Fibroblast of lung (primary cell): Measurements from ENCODE around the gene ZNF346.

Experiments
- CTCF ChIP-seq, 2 donors: IDR thresholded peaks in 1 of 2; conservative IDR thresholded peaks in 1 of 2; 1 replicate in 1 of 2; 2 replicates in 1 of 2; pipeline ENCODE4 v1.5.1; 2011 to 2012; ENCODE audit warnings: low read length in 2 of 2, control low read depth in 1 of 2, inconsistent platforms in 1 of 2, low read depth in 1 of 2, mild to moderate bottlenecking in 1 of 2
- EZH2 ChIP-seq: IDR thresholded peaks from 2 replicates; pipeline ENCODE4 v1.5.1; 2012; ENCODE audit warnings: low read length, control low read depth, mild to moderate bottlenecking; ENCODE audit errors: missing control alignments

GRCh38 chr5:177112589-177113220 is 90.2 kb downstream of the ZNF346 start:
- no peak for TF ChIP-seq CTCF (conservative IDR thresholded peaks at IDR 0.05 in 1 of 2, IDR thresholded peaks at IDR 0.05 in 1 of 2; ENCODE audit: low read depth in 1 of 2, low read length in 2 of 2)
- TF ChIP-seq EZH2, result no peak
